Kidney (tissue), 14 donors: ENCODE measurements around the gene COL15A1. TPM values are rescaled to one million over a fixed set of nuclear protein-coding genes. Genes with fewer than 3 reads are reported as not detected.

ENCODE experiments used
- DNase-seq, 5 donors: peaks; one replicate each; pipeline ENCODE4 v3.0.0-alpha.2; 2013 to 2020
- FAIRE-seq: peaks from 2 replicates; lab custom pipeline; 2012; peaks lifted over from hg19 to GRCh38; lab: Jason Lieb, UNC
- H3K27ac ChIP-seq, 2 donors: one replicate each; pipeline ENCODE4 v1.7.0; 2013; ENCODE audit warnings: low read depth in 2 of 2, low read length in 2 of 2, inconsistent platforms in 1 of 2
- H3K27me3 ChIP-seq: one replicate; pipeline ENCODE4 v1.7.1; 2013; ENCODE audit warnings: low read length, inconsistent platforms; ENCODE audit not compliant: control insufficient read depth, insufficient read depth
- H3K36me3 ChIP-seq, 3 donors: one replicate each; pipeline versions ENCODE4 v1.7.0 to v1.7.1; 2013; ENCODE audit warnings: low read length in 3 of 3, control low read depth in 1 of 3, inconsistent platforms in 1 of 3; ENCODE audit not compliant: insufficient read depth in 3 of 3, control insufficient read depth in 2 of 3
- H3K4me1 ChIP-seq, 3 donors: one replicate each; pipeline versions ENCODE4 v1.7.0 to v1.7.1; 2013; ENCODE audit warnings: low read length in 3 of 3, inconsistent platforms in 1 of 3, low read depth in 1 of 3; ENCODE audit not compliant: control insufficient read depth in 2 of 3, insufficient read depth in 2 of 3
- H3K4me3 ChIP-seq, 3 donors: one replicate each; pipeline versions ENCODE4 v1.7.0 to v1.8.1; 2013; ENCODE audit warnings: low read length in 3 of 3, control low read depth in 1 of 3, inconsistent platforms in 1 of 3
- H3K9ac ChIP-seq, 3 donors: one replicate each; pipeline versions ENCODE4 v1.7.0 to v1.7.1; 2013; ENCODE audit warnings: low read length in 3 of 3, control low read depth in 1 of 3, inconsistent platforms in 1 of 3
- H3K9me3 ChIP-seq, 3 donors: one replicate each; pipeline versions ENCODE4 v1.7.0 to v1.7.1; 2013; ENCODE audit warnings: low read length in 3 of 3, control low read depth in 1 of 3, inconsistent platforms in 1 of 3; ENCODE audit not compliant: control insufficient read depth in 2 of 3, insufficient read depth in 1 of 3
- CTCF ChIP-seq: IDR thresholded peaks from 3 replicates; pipeline ENCODE4 v1.5.1; 2012; ENCODE audit warnings: mild to moderate bottlenecking, moderate library complexity, borderline replicate concordance; ENCODE audit not compliant: insufficient read depth; ENCODE audit errors: extremely low read depth
- intact Hi-C: fragments of 100-400 bp; cut with DNase I; formaldehyde crosslinking; loops from one replicate; pipeline ENCODE4 v1.11.1; 2022
- polyA plus RNA-seq: library from polyadenylated mRNA; stranded (reverse); fragments of 350-450 nt; fragmentation: Illumina TruSeq; extraction: RNeasy Lipid Tissue Mini Kit (QIAGEN cat#74804); gene quantifications from one replicate; pipeline ENCODE4 v1.2.3, GENCODE V29; 2014; ENCODE audit warnings: low read depth, low replicate concordance; ENCODE audit not compliant: insufficient read depth
- total RNA-seq: library from RNA; stranded (reverse); fragmentation: NEBNext Ultra II Directional; extraction: Animal tissue kit (Norgen Biotek cat#: 25700); gene quantifications from one replicate; pipeline ENCODE4 v1.2.1, GENCODE V29; 2021
- donor health status: control.
- donor health status: control.
- donor health status: control.
- donor health status: control.
- donor health status: control.
- donor health status: DM: yes; HTN: yes; CAD: no.
- donor health status: Normal renal cell carcinoma (clear cell type).

COL15A1 gene
- total and polyA plus RNA-seq, 2 donors from 2014 or later: 4.7 to 42.0 TPM

- H3K9ac ChIP-seq: no peak overlapping the region
- intact Hi-C loops: no loop called here
- H3K27me3 ChIP-seq: no peaks in the 10 kb centered on the region
- H3K36me3 ChIP-seq: no peaks in the 10 kb centered on the region
- no peak for TF ChIP-seq CTCF
- H3K27ac ChIP-seq: no peak overlapping the region
- no peak for FAIRE-seq
- no peak overlapping the region for H3K4me3 ChIP-seq
- DNase-seq: peak in 2 of 5 donors; percentile 18 to 85
- no peaks in the 10 kb centered on the region for H3K9me3 ChIP-seq
- peaks cover 0 to 6% (median 0%) of the 10 kb centered on the region in 3 donors for H3K4me1 ChIP-seq
Observed at GRCh38 chr9:98964201-98964600, 20.5 kb downstream of the COL15A1 start.

- Histone ChIP-seq H3K27me3 (no peaks in the 10 kb centered on the region), H3K4me1 (peaks cover 0 to 6% (median 0%) of the 10 kb centered on the region in 3 donors), H3K9me3 (no peaks in the 10 kb centered on the region), H3K9ac (no peak overlapping the region), H3K36me3 (no peaks in the 10 kb centered on the region), H3K27ac (no peak overlapping the region), H3K4me3 (no peak overlapping the region)
- DNase-seq: no peak
- FAIRE-seq: no peak
- TF ChIP-seq CTCF: no peak
- intact Hi-C loops: no loop called here
Observed at GRCh38 chr9:98964911-98965336, 21.2 kb downstream of the COL15A1 start.

GRCh38 chr9:98966676-98967075, 23.0 kb downstream of the COL15A1 start:
- DNase-seq (no peak), FAIRE-seq (no peak)
- no peaks in the 10 kb centered on the region for H3K9me3 ChIP-seq
- H3K36me3 ChIP-seq: no peaks in the 10 kb centered on the region
- peaks cover 0 to 6% (median 0%) of the 10 kb centered on the region in 3 donors for H3K4me1 ChIP-seq
- no peak overlapping the region for H3K9ac ChIP-seq
- H3K4me3 ChIP-seq: no peak overlapping the region
- intact Hi-C loops: no loop called here
- H3K27me3 ChIP-seq: no peaks in the 10 kb centered on the region
- no peak for TF ChIP-seq CTCF
- H3K27ac ChIP-seq: no peak overlapping the region

- FAIRE-seq: no peak
- no peak overlapping the region for H3K9ac ChIP-seq
- H3K27ac ChIP-seq: no peak overlapping the region
- H3K27me3 ChIP-seq: no peaks in the 10 kb centered on the region
- no peak for TF ChIP-seq CTCF
- H3K36me3 ChIP-seq: no peaks in the 10 kb centered on the region
- H3K4me3 ChIP-seq: no peak overlapping the region
- intact Hi-C loops: no loop called here
- no peak for DNase-seq
- H3K4me1 ChIP-seq: peaks cover 0 to 6% (median 0%) of the 10 kb centered on the region in 3 donors
- no peaks in the 10 kb centered on the region for H3K9me3 ChIP-seq
Observed at GRCh38 chr9:98967257-98967656, 23.6 kb downstream of the COL15A1 start.
